DOHH2 (cell line): ENCODE results near the gene MCU.
A peak's percentile ranks its signal among the peaks of the same experiment; 100 is the strongest.

ENCODE experiments used
- H3F3A ChIP-seq: fragments of 200-600 bp; sonication (generic), shearing (Covaris generic); 2 replicates; pipeline ENCODE4 v1.6.0; 2016; ENCODE audit warnings: antibody characterized with exemption, mild to moderate bottlenecking; ENCODE audit not compliant: control insufficient read depth, insufficient read depth
- H3K27ac ChIP-seq: fragments of 200-600 bp; sonication (generic); 2 replicates; pipeline ENCODE4 v1.5.1; 2014; ENCODE audit warnings: low read depth, mild to moderate bottlenecking, low read length, moderate library complexity
- H3K27me3 ChIP-seq: fragments of 200-600 bp; sonication (generic); 2 replicates; pipeline ENCODE4 v1.6.1; 2014; ENCODE audit warnings: mild to moderate bottlenecking, low read length, mixed read lengths; ENCODE audit not compliant: control insufficient read depth
- H3K36me3 ChIP-seq: fragments of 200-600 bp; sonication (generic); 2 replicates; pipeline ENCODE4 v1.6.1; 2014; ENCODE audit warnings: mild to moderate bottlenecking, low read length, moderate library complexity, mixed read lengths; ENCODE audit not compliant: control insufficient read depth
- H3K4me1 ChIP-seq: fragments of 200-600 bp; sonication (generic); 2 replicates; pipeline ENCODE4 v1.6.1; 2014; ENCODE audit warnings: mild to moderate bottlenecking, low read length, mixed read lengths; ENCODE audit not compliant: control insufficient read depth
- H3K4me2 ChIP-seq: fragments of 200-600 bp; sonication (generic); 2 replicates; pipeline ENCODE4 v1.6.0; 2014; ENCODE audit warnings: mild to moderate bottlenecking, low read length, moderate library complexity
- H3K4me3 ChIP-seq: fragments of 200-600 bp; sonication (generic); 2 replicates; pipeline ENCODE4 v1.5.1; 2014; ENCODE audit warnings: mild to moderate bottlenecking, low read length, mixed read lengths
- H3K79me2 ChIP-seq: fragments of 200-600 bp; sonication (generic); 2 replicates; pipeline ENCODE4 v1.6.1; 2014; ENCODE audit warnings: mild to moderate bottlenecking, low read length, mixed read lengths; ENCODE audit not compliant: control insufficient read depth
- H3K9me2 ChIP-seq: fragments of 200-600 bp; sonication (generic); replicated peaks from 2 replicates; pipeline ENCODE4 v1.6.1; 2014; ENCODE audit warnings: mild to moderate bottlenecking, low read length, mixed read lengths; ENCODE audit not compliant: control insufficient read depth
- H3K9me3 ChIP-seq: fragments of 200-600 bp; sonication (generic); 2 replicates; pipeline ENCODE4 v1.6.1; 2014; ENCODE audit warnings: antibody characterized with exemption, low read length, mixed read lengths; ENCODE audit not compliant: control insufficient read depth, insufficient read depth
- H4K20me1 ChIP-seq: fragments of 200-600 bp; sonication (generic); 2 replicates; pipeline ENCODE4 v1.6.0; 2014; ENCODE audit warnings: low read depth, mild to moderate bottlenecking, antibody characterized with exemption, low read length, moderate library complexity; ENCODE audit not compliant: control insufficient read depth, insufficient read depth
- EZH2phosphoT487 ChIP-seq: fragments of 200-600 bp; sonication (generic); IDR thresholded peaks from 2 replicates; pipeline ENCODE4 v1.6.1; 2017; ENCODE audit warnings: borderline replicate concordance, mild to moderate bottlenecking, antibody characterized with exemption, low read length, moderate library complexity, mixed read lengths
- TF ChIP-seq, protein P1 (sequence below): fragments of 200-600 bp; sonication (generic); IDR thresholded peaks from one replicate; pipeline ENCODE4 v1.5.1; 2014; ENCODE audit warnings: antibody characterized with exemption, mild to moderate bottlenecking, low read depth, low read length; ENCODE audit not compliant: poor library complexity, severe bottlenecking

MCU gene

DNA sequence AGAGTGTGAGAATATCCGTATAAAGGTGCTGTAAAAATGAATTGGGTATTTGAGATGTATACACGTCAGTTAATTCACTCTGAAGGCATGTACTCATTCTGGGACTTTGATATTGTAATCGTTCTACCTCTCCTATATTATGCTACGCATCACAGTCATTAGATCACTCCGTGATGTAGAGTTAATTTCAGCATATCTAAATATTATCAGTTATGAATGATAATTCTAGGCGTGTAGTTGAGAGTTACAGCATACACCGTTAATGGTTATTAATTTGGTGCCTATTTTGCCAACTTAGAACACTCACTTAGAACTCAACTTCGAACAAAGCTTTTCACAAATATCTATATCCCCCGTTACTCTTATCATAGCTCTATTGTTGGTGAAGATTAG, 477 bp upstream of the MCU start:
- Histone ChIP-seq H3K27me3 (no peaks in the 10 kb centered on the region), H3K9me3 (no peaks in the 10 kb centered on the region), H3K36me3 (no peaks in the 10 kb centered on the region), H3K9me2 (no peaks in the 10 kb centered on the region), H3K27ac (no peak overlapping the region), H3K4me1 (peaks cover 43% of the 10 kb centered on the region), H3K4me2 (peak overlapping the region; percentile 93), H3K79me2 (peaks cover 39% of the 10 kb centered on the region), H4K20me1 (no peaks in the 10 kb centered on the region), H3K4me3 (peak overlapping the region; percentile 85), H3F3A (no peaks in the 10 kb centered on the region; the same call in 1 of the 2 replicates)
- no peak for TF ChIP-seq EZH2phosphoT487
- TF ChIP-seq, protein P1, sequence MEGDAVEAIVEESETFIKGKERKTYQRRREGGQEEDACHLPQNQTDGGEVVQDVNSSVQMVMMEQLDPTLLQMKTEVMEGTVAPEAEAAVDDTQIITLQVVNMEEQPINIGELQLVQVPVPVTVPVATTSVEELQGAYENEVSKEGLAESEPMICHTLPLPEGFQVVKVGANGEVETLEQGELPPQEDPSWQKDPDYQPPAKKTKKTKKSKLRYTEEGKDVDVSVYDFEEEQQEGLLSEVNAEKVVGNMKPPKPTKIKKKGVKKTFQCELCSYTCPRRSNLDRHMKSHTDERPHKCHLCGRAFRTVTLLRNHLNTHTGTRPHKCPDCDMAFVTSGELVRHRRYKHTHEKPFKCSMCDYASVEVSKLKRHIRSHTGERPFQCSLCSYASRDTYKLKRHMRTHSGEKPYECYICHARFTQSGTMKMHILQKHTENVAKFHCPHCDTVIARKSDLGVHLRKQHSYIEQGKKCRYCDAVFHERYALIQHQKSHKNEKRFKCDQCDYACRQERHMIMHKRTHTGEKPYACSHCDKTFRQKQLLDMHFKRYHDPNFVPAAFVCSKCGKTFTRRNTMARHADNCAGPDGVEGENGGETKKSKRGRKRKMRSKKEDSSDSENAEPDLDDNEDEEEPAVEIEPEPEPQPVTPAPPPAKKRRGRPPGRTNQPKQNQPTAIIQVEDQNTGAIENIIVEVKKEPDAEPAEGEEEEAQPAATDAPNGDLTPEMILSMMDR = no peak

DNA sequence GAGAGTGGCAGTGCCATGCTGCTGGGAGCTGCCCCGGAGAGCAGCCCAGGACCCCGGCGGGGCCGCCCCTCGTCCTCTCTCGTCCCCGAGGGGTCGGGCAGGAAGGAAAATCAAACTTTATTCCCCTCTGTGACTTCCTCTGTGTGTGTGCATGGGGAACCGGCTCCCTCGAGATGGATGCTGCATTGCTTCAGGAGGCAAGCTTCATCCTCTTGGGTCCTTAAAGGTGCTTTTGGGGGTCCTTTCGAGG, 726 bp downstream of the MCU start:
- Histone ChIP-seq H3K9me3 (no peaks in the 10 kb centered on the region), H3K36me3 (no peaks in the 10 kb centered on the region), H4K20me1 (no peaks in the 10 kb centered on the region), H3K4me2 (peak overlapping the region; percentile 97), H3K9me2 (no peaks in the 10 kb centered on the region), H3K79me2 (peaks cover 47% of the 10 kb centered on the region), H3K27ac (peak overlapping the region; percentile 60), H3F3A (no peaks in the 10 kb centered on the region; the same call in 1 of the 2 replicates), H3K27me3 (no peaks in the 10 kb centered on the region), H3K4me3 (peak overlapping the region; percentile 85), H3K4me1 (peaks cover 39% of the 10 kb centered on the region)
- TF ChIP-seq EZH2phosphoT487 = no peak
- TF ChIP-seq, protein P1 = no peak

- H3K4me1 ChIP-seq = peaks cover 34% of the 10 kb centered on the region
- H3K4me3 ChIP-seq = peak overlapping the region; percentile 85
- no peaks in the 10 kb centered on the region for H3K36me3 ChIP-seq
- H3K9me2 ChIP-seq = no peaks in the 10 kb centered on the region
- H3K4me2 ChIP-seq = peak overlapping the region; percentile 97
- H3K9me3 ChIP-seq = no peaks in the 10 kb centered on the region
- no peaks in the 10 kb centered on the region; the same call in 1 of the 2 replicates for H3F3A ChIP-seq
- TF ChIP-seq, protein P1 = no peak
- TF ChIP-seq EZH2phosphoT487 = no peak
- H3K27me3 ChIP-seq = no peaks in the 10 kb centered on the region
- no peaks in the 10 kb centered on the region for H4K20me1 ChIP-seq
- peaks cover 51% of the 10 kb centered on the region for H3K79me2 ChIP-seq
- peak overlapping the region; percentile 60 for H3K27ac ChIP-seq
Measured at GRCh38 chr10:72692994-72693781, 1.2 kb downstream of the MCU start.
